ENCODE measurements around the gene MAST1.
A peak's percentile ranks its signal among the peaks of the same experiment; 100 is the strongest.
"Not testable (repeated sequence)": the region's sequence is repeated elsewhere in the genome, so short reads cannot be mapped to it uniquely, and the experiment has no call there.

Gene MAST1

DNA sequence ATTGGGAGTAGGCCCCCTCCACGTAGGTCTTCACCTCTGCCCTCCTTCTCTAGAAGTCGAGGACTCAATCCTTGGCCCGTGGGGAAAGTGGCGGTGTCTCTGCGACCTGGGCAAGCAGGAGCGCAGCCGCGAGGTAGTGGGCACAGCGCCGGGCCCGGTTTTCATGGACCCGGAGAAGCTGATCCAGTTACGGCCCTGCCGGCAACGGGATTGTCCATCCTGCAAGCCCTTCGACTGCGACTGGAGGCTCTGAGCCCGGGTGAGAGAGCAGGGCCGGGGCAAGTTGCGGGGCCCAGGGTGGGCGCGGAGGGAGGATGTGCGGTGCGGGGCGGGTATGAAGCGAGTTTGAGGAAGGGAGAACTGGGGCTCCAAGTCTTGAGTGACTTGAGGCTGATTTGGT, 34.3 kb upstream of the MAST1 start:
- no peak overlapping the region for H3K4me3 ChIP-seq (ENCODE audit: low read depth, low read length)
- TF ChIP-seq, protein P1, sequence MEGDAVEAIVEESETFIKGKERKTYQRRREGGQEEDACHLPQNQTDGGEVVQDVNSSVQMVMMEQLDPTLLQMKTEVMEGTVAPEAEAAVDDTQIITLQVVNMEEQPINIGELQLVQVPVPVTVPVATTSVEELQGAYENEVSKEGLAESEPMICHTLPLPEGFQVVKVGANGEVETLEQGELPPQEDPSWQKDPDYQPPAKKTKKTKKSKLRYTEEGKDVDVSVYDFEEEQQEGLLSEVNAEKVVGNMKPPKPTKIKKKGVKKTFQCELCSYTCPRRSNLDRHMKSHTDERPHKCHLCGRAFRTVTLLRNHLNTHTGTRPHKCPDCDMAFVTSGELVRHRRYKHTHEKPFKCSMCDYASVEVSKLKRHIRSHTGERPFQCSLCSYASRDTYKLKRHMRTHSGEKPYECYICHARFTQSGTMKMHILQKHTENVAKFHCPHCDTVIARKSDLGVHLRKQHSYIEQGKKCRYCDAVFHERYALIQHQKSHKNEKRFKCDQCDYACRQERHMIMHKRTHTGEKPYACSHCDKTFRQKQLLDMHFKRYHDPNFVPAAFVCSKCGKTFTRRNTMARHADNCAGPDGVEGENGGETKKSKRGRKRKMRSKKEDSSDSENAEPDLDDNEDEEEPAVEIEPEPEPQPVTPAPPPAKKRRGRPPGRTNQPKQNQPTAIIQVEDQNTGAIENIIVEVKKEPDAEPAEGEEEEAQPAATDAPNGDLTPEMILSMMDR (IDR thresholded peaks at IDR 0.05; ENCODE audit: low read depth, low read length), result no peak

DNA sequence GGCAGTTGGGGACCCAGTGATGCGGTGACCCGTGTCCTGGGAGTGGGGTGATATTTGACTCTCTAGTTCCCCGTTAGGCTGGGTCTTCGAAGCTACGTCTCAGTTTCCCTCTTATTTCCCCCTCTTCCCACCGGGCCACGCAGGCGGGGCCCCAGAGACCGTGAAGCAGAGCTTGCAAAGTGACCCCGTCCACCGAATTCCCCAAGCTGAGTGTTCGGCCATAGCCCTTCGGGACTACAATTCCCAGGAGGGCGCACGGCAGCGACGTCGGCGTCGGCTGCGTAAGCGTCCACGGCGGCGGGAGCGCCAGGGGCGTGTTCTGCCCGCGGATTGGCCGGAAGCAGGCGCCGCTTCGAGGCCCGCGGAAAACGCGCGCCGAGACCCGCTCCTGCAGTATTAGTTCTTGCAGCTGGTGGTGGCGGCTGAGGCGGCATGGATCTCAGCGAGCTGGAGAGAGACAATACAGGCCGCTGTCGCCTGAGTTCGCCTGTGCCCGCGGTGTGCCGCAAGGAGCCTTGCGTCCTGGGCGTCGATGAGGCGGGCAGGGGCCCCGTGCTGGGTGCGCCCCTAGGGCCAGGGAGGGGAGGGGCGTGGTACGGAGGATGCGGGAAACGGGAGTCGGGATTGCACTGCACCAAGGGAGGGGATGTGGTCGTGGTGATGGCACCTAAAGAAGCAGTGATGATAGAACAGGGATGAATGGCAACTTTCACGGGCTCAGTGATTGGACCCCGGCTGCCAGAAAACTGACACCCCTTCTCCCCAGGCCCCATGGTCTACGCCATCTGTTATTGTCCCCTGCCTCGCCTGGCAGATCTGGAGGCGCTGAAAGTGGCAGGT, 31.9 kb upstream of the MAST1 start, which contains the start of gene RNASEH2A:
Gene RNASEH2A (plus strand): TSS at position 343 of the 840 bp plus-strand sequence. CDS start 90 bp downstream, at position 433.
- H3K4me3 ChIP-seq (ENCODE audit: low read depth, low read length), result peak within 1 kb of the TSS; percentile 78
- TF ChIP-seq, protein P1 (IDR thresholded peaks at IDR 0.05; ENCODE audit: low read depth, low read length), result no peak

DNA sequence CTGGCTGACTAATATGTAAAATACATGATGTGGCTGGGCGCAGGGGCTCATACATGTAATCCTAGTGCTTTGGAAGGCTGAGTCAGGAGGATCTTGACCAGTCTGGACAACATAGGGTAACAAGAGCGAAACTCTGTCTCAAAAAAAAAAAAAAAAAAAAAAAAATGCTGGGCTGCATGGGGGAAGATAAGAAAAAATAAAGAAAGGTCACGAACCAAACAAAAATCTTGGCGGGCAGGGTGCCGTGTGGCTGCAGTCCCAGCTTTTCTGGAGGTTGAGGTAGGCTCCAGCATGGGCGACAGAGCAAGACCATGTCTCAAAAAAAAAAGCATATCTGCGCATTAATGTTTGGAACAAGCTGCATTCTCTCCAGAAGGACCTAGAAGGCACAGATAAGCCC, 23.2 kb upstream of the MAST1 start:
- no peak overlapping the region for H3K4me3 ChIP-seq (ENCODE audit: low read depth, low read length)
- TF ChIP-seq, protein P1 (IDR thresholded peaks at IDR 0.05; ENCODE audit: low read depth, low read length), result no peak

DNA sequence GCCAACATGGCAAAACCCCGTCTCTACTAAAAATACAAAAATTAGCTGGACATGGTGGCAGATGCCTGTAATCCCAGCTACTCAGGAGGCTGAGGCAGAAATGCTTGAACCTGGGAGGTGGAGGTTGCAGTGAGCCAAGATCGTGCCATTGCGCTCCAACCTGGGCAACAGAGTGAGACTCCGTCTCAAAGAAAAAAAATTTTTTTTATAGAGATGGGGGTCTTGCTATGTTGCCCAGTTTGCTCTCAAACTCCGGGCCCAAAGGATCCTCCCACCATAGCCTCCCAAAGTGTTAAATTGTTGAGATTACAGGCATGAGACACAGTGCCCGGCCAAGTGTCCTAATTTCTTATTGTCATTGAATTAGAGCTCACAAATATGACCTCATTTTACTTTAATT, 21.1 kb upstream of the MAST1 start:
- not testable (repeated sequence) for H3K4me3 ChIP-seq (ENCODE audit: low read depth, low read length)

DNA sequence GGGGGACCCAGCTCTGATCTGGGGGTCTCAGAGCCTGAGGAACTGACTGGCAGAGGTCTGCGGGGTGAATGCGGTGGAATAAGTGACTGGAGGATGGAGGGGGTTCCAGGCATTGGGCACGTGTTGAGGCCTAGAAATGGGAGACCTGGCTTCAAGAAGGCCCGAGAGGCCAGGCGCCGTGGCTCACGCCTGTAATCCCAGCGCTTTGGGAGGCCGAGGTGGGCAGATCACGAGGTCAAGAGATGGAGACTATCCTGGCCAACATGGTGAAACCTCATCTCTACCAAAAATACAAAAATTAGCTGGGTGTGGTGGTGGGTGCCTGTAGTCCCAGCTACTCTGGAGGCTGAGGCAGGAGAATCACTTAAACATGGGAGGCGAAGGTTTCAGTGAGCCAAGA, 20.5 kb upstream of the MAST1 start:
- H3K4me3 ChIP-seq (ENCODE audit: low read depth, low read length), result not testable (repeated sequence)

DNA sequence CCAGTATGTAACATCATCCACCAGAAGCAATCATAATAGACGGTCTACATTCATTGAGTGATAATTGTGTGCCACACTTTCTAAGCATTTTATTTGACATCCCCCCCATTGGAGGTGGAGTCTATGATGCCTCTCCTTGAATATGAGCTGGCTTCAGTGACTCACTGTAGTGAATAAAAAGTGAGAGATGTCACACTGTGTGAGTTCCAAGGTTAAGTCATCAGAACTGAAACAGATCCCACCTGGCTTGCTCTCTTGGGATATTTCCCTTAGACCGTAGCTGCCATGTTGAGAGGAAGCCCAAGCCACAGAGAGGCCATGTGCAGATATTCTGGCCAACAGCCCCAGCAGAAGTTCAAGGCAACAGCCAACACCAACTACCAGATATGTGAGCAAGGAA, 16.6 kb upstream of the MAST1 start:
- no peak overlapping the region for H3K4me3 ChIP-seq (ENCODE audit: low read depth, low read length)
- TF ChIP-seq, protein P1 (IDR thresholded peaks at IDR 0.05; ENCODE audit: low read depth, low read length), result no peak

DNA sequence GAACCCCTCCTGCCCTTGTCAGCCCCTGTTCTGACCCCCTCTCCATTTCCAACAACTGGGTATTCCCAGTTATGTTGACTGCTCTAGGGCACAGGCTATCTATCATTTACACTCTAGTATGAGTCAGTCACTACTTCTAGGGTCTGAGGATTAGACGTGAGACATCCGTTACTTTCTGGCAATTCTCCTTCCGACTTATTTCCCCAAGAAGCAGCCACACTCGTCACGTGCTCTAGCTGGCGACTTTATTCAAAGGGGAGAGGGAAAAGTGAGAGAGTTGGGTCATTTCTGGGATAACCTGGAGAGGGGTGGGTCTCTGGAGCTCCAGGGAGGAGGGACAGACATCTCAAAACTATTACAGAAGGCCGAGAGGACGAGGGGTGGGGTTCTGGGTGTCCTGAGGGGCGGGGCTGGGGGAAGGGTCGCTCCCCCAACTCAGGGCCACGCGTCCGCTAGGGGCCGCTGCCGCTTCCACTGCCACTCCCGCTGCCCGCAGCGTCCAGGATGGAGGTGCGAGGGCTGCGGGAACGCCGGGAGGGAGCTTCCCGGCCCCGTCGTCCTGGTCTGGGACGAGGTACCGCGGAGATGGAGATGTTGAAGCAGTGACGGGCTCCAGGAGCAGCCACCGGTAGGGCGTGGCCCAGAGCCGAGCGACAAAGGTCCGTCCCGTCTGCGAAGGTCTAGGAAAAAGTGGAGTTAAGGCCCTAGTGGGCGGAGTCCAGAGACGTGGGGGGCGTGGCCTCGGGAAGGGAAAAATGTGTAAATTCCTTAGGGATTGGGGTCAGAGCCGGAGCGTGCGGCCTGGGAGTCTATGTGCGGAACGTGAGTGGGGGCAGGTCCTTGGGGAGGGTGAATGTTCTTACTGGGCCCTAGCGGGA, 12.8 kb upstream of the MAST1 start:
- TF ChIP-seq, protein P1 (IDR thresholded peaks at IDR 0.05; ENCODE audit: low read depth, low read length), result no peak

DNA sequence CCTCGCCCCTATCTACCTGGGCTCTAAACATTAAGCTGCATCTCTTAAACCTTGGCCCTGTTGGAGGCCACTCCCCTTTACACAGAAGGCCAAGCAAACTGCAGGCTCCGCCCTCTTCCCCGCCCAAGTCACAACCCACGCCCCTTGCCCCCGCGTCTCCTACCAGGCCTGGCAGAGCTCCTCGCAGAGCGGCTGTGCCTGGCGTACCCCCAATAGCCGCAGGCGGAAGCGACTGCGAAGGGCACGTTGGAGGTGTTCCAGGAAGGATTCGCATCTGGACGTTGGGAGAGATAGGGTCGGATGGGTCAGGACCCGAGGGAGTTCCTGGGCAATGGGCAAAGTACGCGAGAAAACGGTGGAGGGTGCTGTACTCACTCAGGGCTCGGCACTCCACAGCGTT, 9.8 kb upstream of the MAST1 start:
- no peak overlapping the region for H3K4me3 ChIP-seq (ENCODE audit: low read depth, low read length)
- TF ChIP-seq, protein P1 (IDR thresholded peaks at IDR 0.05; ENCODE audit: low read depth, low read length), result no peak

More for the DNA sequence above, 12.8 kb upstream of the MAST1 start:
- H3K4me3 ChIP-seq (ENCODE audit: low read depth, low read length), result no peak overlapping the region

All from WI38 (cell line).